Measurements from ENCODE around the gene ADGRG3.

The ADGRG3 gene

DNA sequence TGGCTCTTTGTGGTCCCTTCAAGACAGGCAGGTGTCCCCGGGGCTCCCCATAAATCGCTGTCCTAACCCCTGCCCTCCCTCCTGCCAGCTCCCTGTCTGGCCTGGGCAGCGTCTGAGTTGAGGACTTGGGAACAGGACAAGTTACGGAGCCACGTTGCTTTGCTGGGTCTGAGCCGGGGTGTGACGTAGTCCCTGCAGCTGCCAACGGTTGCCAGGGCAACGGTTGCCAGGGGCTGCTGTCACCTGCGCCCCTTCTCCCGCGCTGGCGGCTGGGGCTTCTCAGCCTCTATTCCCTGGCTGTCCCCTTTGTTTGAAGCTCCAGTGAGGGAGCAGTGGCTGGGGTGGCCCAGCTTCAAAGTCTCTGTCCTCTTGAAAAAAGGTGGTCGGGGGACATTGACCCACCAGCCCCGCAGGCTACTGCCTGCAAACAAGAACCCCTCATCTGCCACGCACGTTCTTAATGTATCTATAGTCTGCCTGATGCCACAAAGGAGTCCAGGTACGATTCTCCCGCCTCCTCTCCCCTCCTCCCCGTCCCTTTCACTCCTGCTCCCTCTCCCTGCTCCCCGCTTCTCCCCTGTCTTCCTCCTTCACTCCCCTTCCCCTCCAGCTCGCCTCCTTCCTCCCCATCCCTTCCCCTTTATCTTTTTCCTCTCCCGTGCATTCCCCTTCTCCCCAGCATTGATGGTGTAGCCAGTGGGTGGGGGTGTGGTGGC, 28.8 kb upstream of the ADGRG3 start (continued):
- TF ChIP-seq, protein P1, sequence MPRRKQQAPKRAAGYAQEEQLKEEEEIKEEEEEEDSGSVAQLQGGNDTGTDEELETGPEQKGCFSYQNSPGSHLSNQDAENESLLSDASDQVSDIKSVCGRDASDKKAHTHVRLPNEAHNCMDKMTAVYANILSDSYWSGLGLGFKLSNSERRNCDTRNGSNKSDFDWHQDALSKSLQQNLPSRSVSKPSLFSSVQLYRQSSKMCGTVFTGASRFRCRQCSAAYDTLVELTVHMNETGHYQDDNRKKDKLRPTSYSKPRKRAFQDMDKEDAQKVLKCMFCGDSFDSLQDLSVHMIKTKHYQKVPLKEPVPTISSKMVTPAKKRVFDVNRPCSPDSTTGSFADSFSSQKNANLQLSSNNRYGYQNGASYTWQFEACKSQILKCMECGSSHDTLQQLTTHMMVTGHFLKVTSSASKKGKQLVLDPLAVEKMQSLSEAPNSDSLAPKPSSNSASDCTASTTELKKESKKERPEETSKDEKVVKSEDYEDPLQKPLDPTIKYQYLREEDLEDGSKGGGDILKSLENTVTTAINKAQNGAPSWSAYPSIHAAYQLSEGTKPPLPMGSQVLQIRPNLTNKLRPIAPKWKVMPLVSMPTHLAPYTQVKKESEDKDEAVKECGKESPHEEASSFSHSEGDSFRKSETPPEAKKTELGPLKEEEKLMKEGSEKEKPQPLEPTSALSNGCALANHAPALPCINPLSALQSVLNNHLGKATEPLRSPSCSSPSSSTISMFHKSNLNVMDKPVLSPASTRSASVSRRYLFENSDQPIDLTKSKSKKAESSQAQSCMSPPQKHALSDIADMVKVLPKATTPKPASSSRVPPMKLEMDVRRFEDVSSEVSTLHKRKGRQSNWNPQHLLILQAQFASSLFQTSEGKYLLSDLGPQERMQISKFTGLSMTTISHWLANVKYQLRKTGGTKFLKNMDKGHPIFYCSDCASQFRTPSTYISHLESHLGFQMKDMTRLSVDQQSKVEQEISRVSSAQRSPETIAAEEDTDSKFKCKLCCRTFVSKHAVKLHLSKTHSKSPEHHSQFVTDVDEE (CRISPR knock-in tag; IDR thresholded peaks at IDR 0.05) = no peak
- TF ChIP-seq ZFP3 (CRISPR knock-in tag; IDR thresholded peaks at IDR 0.05) (no peak), RARB (CRISPR knock-in tag; IDR thresholded peaks at IDR 0.05) (no peak), TOX (CRISPR knock-in tag; IDR thresholded peaks at IDR 0.05; ENCODE audit: borderline replicate concordance) (no peak)

DNA sequence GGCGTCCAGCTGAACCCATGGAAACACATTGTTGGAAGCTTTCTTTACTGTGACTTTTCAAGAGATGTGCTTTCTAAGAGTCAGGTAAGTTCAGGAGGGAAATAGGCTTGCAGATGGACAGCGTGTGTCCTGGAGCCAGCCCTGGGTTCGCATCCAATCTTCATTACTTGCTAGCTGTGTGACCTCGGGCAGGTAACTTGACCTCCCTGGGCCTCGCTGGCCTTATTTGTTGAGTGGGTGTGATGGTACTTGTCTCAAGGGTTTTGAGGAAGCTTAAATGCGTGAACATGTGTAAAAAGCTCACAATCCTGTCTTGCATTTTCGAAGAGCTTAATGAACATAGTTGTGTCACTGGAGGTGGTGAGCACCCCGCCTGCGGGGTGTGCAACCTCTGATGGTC, 27.9 kb upstream of the ADGRG3 start:
- no peak for TF ChIP-seq SNAI2 (CRISPR knock-in tag; IDR thresholded peaks at IDR 0.05)
- TF ChIP-seq, protein P2, sequence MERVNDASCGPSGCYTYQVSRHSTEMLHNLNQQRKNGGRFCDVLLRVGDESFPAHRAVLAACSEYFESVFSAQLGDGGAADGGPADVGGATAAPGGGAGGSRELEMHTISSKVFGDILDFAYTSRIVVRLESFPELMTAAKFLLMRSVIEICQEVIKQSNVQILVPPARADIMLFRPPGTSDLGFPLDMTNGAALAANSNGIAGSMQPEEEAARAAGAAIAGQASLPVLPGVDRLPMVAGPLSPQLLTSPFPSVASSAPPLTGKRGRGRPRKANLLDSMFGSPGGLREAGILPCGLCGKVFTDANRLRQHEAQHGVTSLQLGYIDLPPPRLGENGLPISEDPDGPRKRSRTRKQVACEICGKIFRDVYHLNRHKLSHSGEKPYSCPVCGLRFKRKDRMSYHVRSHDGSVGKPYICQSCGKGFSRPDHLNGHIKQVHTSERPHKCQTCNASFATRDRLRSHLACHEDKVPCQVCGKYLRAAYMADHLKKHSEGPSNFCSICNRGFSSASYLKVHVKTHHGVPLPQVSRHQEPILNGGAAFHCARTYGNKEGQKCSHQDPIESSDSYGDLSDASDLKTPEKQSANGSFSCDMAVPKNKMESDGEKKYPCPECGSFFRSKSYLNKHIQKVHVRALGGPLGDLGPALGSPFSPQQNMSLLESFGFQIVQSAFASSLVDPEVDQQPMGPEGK (CRISPR knock-in tag; IDR thresholded peaks at IDR 0.05; ENCODE audit: borderline replicate concordance) = no peak
- TF ChIP-seq, protein P3, sequence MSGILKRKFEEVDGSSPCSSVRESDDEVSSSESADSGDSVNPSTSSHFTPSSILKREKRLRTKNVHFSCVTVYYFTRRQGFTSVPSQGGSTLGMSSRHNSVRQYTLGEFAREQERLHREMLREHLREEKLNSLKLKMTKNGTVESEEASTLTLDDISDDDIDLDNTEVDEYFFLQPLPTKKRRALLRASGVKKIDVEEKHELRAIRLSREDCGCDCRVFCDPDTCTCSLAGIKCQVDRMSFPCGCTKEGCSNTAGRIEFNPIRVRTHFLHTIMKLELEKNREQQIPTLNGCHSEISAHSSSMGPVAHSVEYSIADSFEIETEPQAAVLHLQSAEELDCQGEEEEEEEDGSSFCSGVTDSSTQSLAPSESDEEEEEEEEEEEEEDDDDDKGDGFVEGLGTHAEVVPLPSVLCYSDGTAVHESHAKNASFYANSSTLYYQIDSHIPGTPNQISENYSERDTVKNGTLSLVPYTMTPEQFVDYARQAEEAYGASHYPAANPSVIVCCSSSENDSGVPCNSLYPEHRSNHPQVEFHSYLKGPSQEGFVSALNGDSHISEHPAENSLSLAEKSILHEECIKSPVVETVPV (CRISPR knock-in tag; IDR thresholded peaks at IDR 0.05) = no peak
- no peak for TF ChIP-seq ZFP3 (CRISPR knock-in tag; IDR thresholded peaks at IDR 0.05)
- no peak for TF ChIP-seq TCF4 (CRISPR knock-in tag; IDR thresholded peaks at IDR 0.05; ENCODE audit: borderline replicate concordance)
- no peak for TF ChIP-seq ZFP30 (CRISPR knock-in tag; IDR thresholded peaks at IDR 0.05)
- TF ChIP-seq RARB (CRISPR knock-in tag; IDR thresholded peaks at IDR 0.05) = no peak
- no peak for TF ChIP-seq ARNTL (CRISPR knock-in tag; IDR thresholded peaks at IDR 0.05; ENCODE audit: borderline replicate concordance, low read depth)
- no peak for TF ChIP-seq ESRRG (CRISPR knock-in tag; IDR thresholded peaks at IDR 0.05)
- TF ChIP-seq ZNF565 (CRISPR knock-in tag; conservative IDR thresholded peaks at IDR 0.05; ENCODE audit: low read depth) = no peak
- no peak for TF ChIP-seq ZNF70 (CRISPR knock-in tag; IDR thresholded peaks at IDR 0.05)
- ATAC-seq = no peak

DNA sequence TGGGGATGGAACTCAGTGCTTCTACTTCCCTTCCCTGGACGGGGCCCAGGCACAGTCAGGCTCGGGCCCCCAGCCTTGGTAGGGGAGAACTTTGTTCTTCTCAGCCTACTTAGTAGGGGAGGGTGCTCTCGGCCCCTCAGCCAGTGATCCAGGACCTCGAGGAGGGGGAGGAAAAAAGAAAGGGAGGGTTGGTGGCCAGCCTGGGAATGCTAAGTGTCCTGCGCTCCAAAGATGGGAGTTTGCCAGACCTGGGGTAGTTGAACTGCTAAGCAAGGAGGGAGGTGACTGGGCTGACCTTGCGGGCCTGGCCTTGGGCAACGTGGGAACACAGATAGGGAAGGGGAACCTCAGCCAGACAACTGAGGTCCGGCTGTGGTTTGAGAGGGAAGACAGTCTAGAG, 27.5 kb upstream of the ADGRG3 start:
- ATAC-seq = no peak
- TF ChIP-seq PPARA (CRISPR knock-in tag; IDR thresholded peaks at IDR 0.05; ENCODE audit: borderline replicate concordance) (no peak), ZC3H10 (CRISPR knock-in tag; IDR thresholded peaks at IDR 0.05) (no peak), OSR1 (CRISPR knock-in tag; IDR thresholded peaks at IDR 0.05) (no peak), GLIS3 (CRISPR knock-in tag; IDR thresholded peaks at IDR 0.05) (no peak), TOX (CRISPR knock-in tag; IDR thresholded peaks at IDR 0.05; ENCODE audit: borderline replicate concordance) (no peak), CSDC2 (CRISPR knock-in tag; IDR thresholded peaks at IDR 0.05) (no peak), BACH2 (CRISPR knock-in tag; IDR thresholded peaks at IDR 0.05; ENCODE audit: borderline replicate concordance) (no peak)
- TF ChIP-seq, protein P1 (CRISPR knock-in tag; IDR thresholded peaks at IDR 0.05) = no peak
- TF ChIP-seq, protein P2 (CRISPR knock-in tag; IDR thresholded peaks at IDR 0.05; ENCODE audit: borderline replicate concordance) = no peak
